GM23338 (cell line): ENCODE measurements around the gene MGAT3.

Experiments used
- CREB1 ChIP-seq: fragments of 250-450 bp; sonication (Bioruptor Pico); IDR thresholded peaks from 2 replicates; pipeline ENCODE4 v1.5.0; 2020; ENCODE audit warnings: low read depth, mild to moderate bottlenecking, moderate library complexity
- CTCF ChIP-seq, 2 experiments: fragments of 200-600 bp in 1 of 2; sonication (generic) in 1 of 2; conservative IDR thresholded peaks; 2 replicates each; pipeline versions ENCODE4 v1.5.1 to v1.6.1; 2016 to 2017; ENCODE audit warnings: antibody characterized with exemption in 2 of 2, low read depth in 2 of 2, mild to moderate bottlenecking in 2 of 2, moderate library complexity in 1 of 2
- ETS1 ChIP-seq: IDR thresholded peaks from 2 replicates; pipeline ENCODE4 v1.6.1; 2016; ENCODE audit warnings: antibody characterized with exemption
- EZH2 ChIP-seq: fragments of 200-600 bp; sonication (generic); IDR thresholded peaks from one replicate; pipeline ENCODE4 v1.8.0; 2017; ENCODE audit warnings: antibody characterized with exemption, mild to moderate bottlenecking, low read depth; ENCODE audit not compliant: unreplicated experiment
- EZH2phosphoT487 ChIP-seq: fragments of 200-600 bp; sonication (generic); IDR thresholded peaks from one replicate; pipeline ENCODE4 v1.8.1; 2018; ENCODE audit warnings: antibody characterized with exemption; ENCODE audit not compliant: unreplicated experiment
- JUNB ChIP-seq: IDR thresholded peaks from one replicate; pipeline ENCODE4 v1.6.1; 2016; ENCODE audit warnings: antibody characterized with exemption; ENCODE audit not compliant: unreplicated experiment
- NANOG ChIP-seq: IDR thresholded peaks from 2 replicates; pipeline ENCODE4 v1.6.1; 2016; ENCODE audit warnings: antibody characterized with exemption, borderline replicate concordance
- POLR2AphosphoS5 ChIP-seq: IDR thresholded peaks from 2 replicates; pipeline ENCODE4 v1.6.1; 2016; ENCODE audit warnings: antibody characterized with exemption, low read depth
- REST ChIP-seq: IDR thresholded peaks from one replicate; pipeline ENCODE4 v1.6.1; 2018; ENCODE audit warnings: antibody characterized with exemption; ENCODE audit not compliant: unreplicated experiment
- STAT1 ChIP-seq: IDR thresholded peaks from one replicate; pipeline ENCODE4 v1.6.1; 2016; ENCODE audit warnings: antibody characterized with exemption; ENCODE audit not compliant: unreplicated experiment
- ZNF114 ChIP-seq: fragments of 250-450 bp; sonication (Bioruptor Pico); IDR thresholded peaks from 2 replicates; pipeline ENCODE4 v1.5.0; 2020; ENCODE audit warnings: mild to moderate bottlenecking, moderate library complexity
- ZNF331 ChIP-seq: fragments of 250-450 bp; sonication (Bioruptor Pico); IDR thresholded peaks from 2 replicates; pipeline ENCODE4 v1.5.0; 2020; ENCODE audit warnings: low read depth, mild to moderate bottlenecking, moderate library complexity
- ZNF462 ChIP-seq: fragments of 250-450 bp; sonication (Bioruptor Pico); IDR thresholded peaks from 2 replicates; pipeline ENCODE4 v1.5.0; 2020; ENCODE audit warnings: mild to moderate bottlenecking, moderate library complexity

GRCh38 chr22:39414886-39415285, 41.9 kb upstream of the MGAT3 start:
- TF ChIP-seq CTCF (conservative IDR thresholded peaks at IDR 0.05; ENCODE audit: low read depth in 2 of 2) (no peak), EZH2phosphoT487 (no peak), REST (no peak), EZH2 (no peak), POLR2AphosphoS5 (no peak), ETS1 (no peak), NANOG (no peak), ZNF114 (no peak), STAT1 (no peak), CREB1 (CRISPR knock-in tag) (no peak), ZNF331 (CRISPR knock-in tag) (no peak), JUNB (no peak), ZNF462 (no peak)
